GM21381 (cell line): ENCODE results near the gene AFF2.

Experiments
- ATAC-seq: cut with Tn5 transposase; IDR thresholded peaks from one replicate; pipeline ENCODE4 v1.9.1; 2021; ENCODE audit warnings: mild to moderate bottlenecking, moderate library complexity; ENCODE audit not compliant: unreplicated experiment

AFF2 gene

GRCh38 chrX:148715361-148715760, 214.9 kb downstream of the AFF2 start:
- no peak for ATAC-seq

GRCh38 chrX:148722966-148723365, 222.5 kb downstream of the AFF2 start:
- no peak for ATAC-seq

GRCh38 chrX:148723551-148723950, 223.1 kb downstream of the AFF2 start:
- no peak for ATAC-seq

- ATAC-seq, result no peak
Measured at GRCh38 chrX:148728901-148729300, 228.5 kb downstream of the AFF2 start.

- no peak for ATAC-seq
Measured at GRCh38 chrX:148732743-148733142, 232.3 kb downstream of the AFF2 start.

- ATAC-seq, result no peak
Measured at GRCh38 chrX:148741441-148741840, 241.0 kb downstream of the AFF2 start.

- no peak for ATAC-seq
Measured at GRCh38 chrX:148755111-148755510, 254.7 kb downstream of the AFF2 start.

- no peak for ATAC-seq
Measured at GRCh38 chrX:148763896-148764295, 263.5 kb downstream of the AFF2 start.

- no peak for ATAC-seq
Measured at GRCh38 chrX:148768296-148768695, 267.9 kb downstream of the AFF2 start.

- ATAC-seq, result no peak
Measured at GRCh38 chrX:148771440-148771839, 271.0 kb downstream of the AFF2 start.

- ATAC-seq, result no peak
Measured at GRCh38 chrX:148774276-148774675, 273.9 kb downstream of the AFF2 start.

- ATAC-seq, result no peak
Measured at GRCh38 chrX:148784137-148784536, 283.7 kb downstream of the AFF2 start.

- no peak for ATAC-seq
Measured at GRCh38 chrX:148784856-148785255, 284.4 kb downstream of the AFF2 start.

GRCh38 chrX:148785256-148785655, 284.8 kb downstream of the AFF2 start:
- no peak for ATAC-seq

GRCh38 chrX:148788449-148788848, 288.0 kb downstream of the AFF2 start:
- ATAC-seq, result no peak

GRCh38 chrX:148794350-148794749, 293.9 kb downstream of the AFF2 start:
- ATAC-seq, result no peak

- ATAC-seq, result no peak
Measured at GRCh38 chrX:148804579-148805355, 304.4 kb downstream of the AFF2 start.

- no peak for ATAC-seq
Measured at GRCh38 chrX:148806145-148806870, 305.9 kb downstream of the AFF2 start.

- ATAC-seq, result no peak
Measured at GRCh38 chrX:148808833-148809232, 308.4 kb downstream of the AFF2 start.

GRCh38 chrX:148811236-148811635, 310.8 kb downstream of the AFF2 start:
- no peak for ATAC-seq

GRCh38 chrX:148813422-148813821, 313.0 kb downstream of the AFF2 start:
- no peak for ATAC-seq

GRCh38 chrX:148813967-148814366, 313.6 kb downstream of the AFF2 start:
- ATAC-seq, result no peak
